GM21825 (cell line): ENCODE measurements around the gene OR8B4.
"Not testable (repeated sequence)": the region's sequence is repeated elsewhere in the genome, so short reads cannot be mapped to it uniquely, and the experiment has no call there.

Experiments
- ATAC-seq: cut with Tn5 transposase; IDR thresholded peaks from one replicate; pipeline ENCODE4 v1.9.1; 2021; ENCODE audit warnings: mild to moderate bottlenecking, moderate library complexity; ENCODE audit not compliant: unreplicated experiment

Gene OR8B4

DNA sequence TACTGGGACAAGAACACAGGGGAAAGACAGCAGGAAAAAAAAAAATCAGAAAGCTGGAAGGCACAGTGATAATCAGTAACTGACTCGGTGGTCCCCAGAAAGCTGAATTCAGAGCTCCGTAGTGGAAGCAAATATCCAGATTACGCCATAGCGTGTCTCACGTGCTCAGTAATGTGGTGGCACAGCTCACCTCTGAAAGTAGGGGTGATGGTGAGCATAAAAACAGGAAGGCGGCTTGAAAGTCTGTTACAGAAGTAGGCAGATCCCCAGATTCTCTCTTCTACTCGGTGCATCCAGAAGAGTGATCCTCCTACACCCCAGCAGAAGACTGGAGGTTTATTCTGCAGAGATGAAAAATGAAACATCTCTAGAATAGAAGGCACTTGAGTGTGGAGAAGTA lies 14.8 kb downstream of the OR8B4 start:
- no peak for ATAC-seq

DNA sequence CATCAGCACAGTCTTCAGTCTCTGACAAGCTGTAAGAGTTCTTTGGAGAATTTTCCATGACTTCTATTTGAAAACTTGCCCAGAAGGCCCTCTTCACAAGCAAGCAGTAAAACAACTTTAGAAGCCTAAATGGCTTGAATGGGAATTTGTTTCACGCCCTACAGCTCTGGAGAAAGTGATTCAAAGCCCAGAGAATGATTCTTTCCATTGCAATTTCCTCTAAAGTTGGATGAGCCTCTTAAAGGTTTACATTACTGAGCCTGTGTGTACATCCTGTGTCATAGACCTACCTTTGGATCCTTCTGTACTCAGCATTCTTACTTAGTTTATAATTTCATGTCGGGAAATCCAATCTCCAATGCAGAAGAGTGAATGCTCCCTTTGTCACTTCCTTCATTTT lies 19.1 kb downstream of the OR8B4 start:
- no peak for ATAC-seq

DNA sequence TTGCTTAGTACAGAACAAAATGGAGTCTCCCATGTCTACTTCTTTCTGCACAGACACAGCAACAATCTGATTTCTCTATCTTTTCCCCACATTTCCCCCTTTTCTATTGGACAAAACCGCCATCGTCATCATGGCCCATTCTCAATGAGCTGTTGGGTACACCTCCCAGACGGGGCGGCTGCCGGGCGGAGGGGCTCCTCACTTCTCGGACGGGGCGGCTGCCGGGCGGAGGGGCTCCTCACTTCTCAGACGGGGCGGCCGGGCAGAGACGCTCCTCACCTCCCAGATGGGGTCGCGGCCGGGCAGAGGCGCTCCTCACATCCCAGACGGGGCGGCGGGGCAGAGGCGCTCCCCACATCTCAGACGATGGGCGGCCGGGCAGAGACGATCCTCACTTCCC lies 21.5 kb downstream of the OR8B4 start:
- ATAC-seq: not testable (repeated sequence)

DNA sequence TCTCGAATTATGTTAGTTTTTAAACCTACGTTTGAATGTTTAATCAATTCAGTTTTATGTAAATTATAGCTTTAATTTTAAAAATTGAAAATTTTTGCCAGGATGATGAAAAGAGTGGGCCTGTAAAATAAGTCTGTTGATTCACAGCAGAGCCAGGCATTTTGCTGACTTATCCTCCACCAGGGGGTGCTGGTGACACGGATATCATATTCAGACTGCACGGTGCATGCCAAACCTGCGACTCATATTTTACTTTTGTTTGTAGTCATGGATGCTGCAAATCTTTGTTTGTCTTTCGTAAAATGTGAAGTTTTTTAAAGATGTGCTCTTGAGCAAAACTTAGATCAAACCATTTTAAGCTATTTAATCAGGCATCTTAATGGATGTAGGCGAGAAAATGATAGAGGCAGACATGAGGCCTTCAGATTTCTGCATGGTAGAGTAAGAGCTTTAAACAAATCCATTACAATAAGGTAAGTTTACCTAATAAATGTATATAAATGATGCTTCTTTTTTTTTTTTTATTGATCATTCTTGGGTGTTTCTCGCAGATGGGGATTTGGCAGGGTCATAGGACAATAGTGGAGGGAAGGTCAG lies 22.2 kb downstream of the OR8B4 start:
- ATAC-seq: peak; percentile 90

DNA sequence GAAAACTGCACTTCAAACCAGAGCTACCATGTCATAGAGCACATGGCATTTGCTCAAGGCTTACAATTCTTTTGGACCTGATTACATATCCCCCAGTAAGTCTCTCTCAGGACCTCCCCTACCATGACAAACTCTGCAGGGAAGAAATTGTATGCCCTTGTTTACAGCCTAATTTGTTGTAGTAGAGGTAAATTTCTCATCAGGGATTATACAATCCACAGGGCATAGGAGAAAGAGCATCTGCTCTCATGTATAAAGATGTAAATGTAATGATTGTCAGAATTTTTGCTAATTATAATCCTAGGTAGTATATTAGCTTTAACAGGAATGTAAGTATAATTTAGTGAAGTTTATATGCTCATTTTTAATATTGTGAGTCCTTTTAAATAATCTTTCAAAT lies 25.7 kb downstream of the OR8B4 start, which contains the start of gene OR8B3:
TSS of gene OR8B3 (minus strand) at position 101 of the 400 bp plus-strand sequence. CDS start 1,673 bp downstream, outside the sequence.
- ATAC-seq: no peak

DNA sequence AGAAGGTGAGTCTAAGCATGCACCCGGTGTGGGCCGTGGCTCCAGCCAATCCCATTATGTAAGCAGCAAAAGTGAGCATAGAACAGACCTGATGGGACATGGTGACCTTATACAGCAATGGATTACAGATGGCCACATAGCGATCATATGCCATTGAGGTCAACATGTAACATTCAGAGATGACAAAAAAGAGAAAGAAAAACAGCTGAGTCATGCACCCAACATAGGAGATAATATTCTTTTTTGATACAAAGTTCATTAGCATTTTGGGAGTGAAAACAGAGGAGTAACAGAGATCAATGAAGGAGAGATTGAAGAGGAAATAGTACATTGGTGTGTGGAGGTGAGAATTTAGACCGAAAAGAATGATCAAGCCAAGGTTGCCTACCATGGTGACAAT lies 27.8 kb downstream of the OR8B4 start:
- not testable (repeated sequence) for ATAC-seq

DNA sequence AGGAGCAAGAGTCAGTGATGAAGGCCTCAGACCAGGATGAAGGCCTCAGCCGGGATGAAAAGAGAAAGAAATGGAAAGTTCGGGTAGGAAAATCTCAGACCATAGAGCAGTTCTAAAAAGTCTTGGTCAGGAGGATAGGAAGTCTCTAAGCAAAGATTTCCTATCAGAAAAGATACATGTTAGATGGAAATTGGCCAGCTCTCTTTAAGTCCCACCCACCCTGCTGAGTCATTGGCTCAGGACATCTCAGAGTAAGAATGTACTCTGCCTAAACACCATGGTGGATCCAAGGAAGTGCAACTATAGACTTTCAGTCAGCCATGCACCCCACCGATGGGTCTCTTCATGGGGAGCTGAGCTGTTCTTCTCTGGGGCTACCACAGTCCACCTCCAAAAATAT lies 30.3 kb downstream of the OR8B4 start:
- ATAC-seq: no peak

DNA sequence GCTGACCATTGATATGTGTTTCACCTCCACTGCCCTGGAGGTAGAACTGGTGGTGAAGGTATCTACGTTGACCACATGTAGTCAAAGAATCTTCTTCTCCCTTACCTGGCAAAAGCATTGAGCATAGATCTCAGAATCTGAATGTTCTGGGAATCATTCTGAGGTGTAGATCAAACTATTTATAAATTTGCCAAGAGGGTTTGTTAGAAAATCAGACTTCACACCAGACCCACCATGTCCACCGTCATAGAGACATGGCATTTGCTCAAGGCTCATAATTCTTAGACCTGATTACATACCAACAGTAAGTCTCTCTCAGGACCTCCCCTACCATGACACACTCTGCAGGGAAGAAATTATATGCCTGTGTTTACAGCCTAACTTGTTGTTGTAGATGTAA lies 40.3 kb downstream of the OR8B4 start, which contains the start of gene OR8B2:
TSS of gene OR8B2 (minus strand) at position 101 of the 400 bp plus-strand sequence. CDS start 1,156 bp downstream, outside the sequence.
- ATAC-seq: no peak

DNA sequence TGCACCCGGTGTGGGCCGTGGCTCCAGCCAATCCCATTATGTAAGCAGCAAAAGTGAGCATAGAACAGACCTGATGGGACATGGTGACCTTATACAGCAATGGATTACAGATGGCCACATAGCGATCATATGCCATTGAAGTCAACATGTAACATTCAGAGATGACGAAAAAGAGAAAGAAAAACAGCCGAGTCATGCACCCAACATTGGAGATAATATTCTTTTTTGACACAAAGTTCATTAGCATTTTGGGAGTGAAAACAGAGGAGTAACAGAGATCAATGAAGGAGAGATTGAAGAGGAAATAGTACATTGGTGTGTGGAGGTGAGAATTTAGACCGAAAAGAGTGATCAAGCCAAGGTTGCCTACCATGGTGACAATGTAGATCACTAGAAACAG lies 41.8 kb downstream of the OR8B4 start:
- ATAC-seq: not testable (repeated sequence)

DNA sequence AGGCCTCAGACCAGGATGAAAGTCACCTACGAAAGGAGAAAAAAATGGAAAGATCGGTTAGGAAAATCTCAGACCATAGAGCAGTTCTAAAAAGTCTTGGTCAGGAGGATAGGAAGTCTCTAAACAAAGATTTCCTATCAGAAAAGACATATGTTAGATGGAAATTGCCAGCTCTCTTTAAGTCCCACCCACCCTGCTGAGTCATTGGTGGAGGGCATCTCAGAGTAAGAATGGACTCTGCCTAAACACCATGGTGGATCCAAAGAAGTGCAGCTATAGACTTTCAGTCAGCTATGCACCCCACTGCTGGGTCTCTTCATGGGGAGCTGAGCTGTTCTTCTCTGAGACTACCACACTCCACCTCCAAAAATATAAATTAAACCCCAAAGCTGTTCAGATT lies 44.1 kb downstream of the OR8B4 start:
- no peak for ATAC-seq

DNA sequence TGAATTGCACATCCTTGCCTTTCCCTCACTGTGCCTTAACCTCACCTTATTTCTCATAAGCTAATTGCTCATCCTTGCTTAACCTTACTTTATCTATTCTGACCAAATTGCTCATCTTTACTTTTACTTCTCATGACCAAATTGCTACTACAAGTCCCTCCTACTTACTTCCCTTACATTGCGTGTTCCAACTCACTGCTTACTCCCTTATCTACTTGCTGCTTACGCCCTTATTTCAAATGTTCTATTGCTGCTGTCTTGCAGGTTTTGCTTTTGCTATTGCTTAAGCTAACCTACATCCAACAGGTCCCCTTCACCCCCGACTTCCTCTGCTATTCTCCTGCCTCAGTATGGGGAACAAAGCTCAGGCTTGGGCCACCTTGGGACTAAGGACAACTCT lies 48.4 kb downstream of the OR8B4 start:
- ATAC-seq: no peak
